HL-60 (cell line): Measurements from ENCODE around the gene SACS.

ENCODE experiments used
- DNase-seq, 2 experiments: peaks; one replicate each; pipeline ENCODE4 v3.0.0-alpha.2; 2010 to 2020; ENCODE audit warnings: low read depth in 1 of 2, low spot score in 1 of 2
- H3K27ac ChIP-seq: fragments of 250-450 bp; sonication (Bioruptor Pico); replicated peaks from 2 replicates; pipeline ENCODE4 v1.5.1; 2020; ENCODE audit warnings: mild to moderate bottlenecking, moderate library complexity
- H3K27me3 ChIP-seq: fragments of 250-450 bp; sonication (Bioruptor Pico); 2 replicates; pipeline ENCODE4 v1.5.1; 2021; ENCODE audit warnings: mild to moderate bottlenecking, moderate library complexity; ENCODE audit not compliant: insufficient read depth, poor library complexity, severe bottlenecking
- H3K4me3 ChIP-seq: replicated peaks from 2 replicates; pipeline ENCODE4 v1.5.1; 2011; ENCODE audit warnings: mild to moderate bottlenecking, control low read depth, low read length; ENCODE audit not compliant: insufficient read depth
- CTCF ChIP-seq: IDR thresholded peaks from one replicate; pipeline ENCODE4 v1.5.1; 2011; ENCODE audit warnings: low read length, control low read depth, inconsistent platforms; ENCODE audit not compliant: insufficient read depth
- GABPA ChIP-seq: IDR thresholded peaks from 2 replicates; pipeline ENCODE4 v1.6.1; 2012; ENCODE audit warnings: low read depth
- POLR2AphosphoS5 ChIP-seq: IDR thresholded peaks from 2 replicates; pipeline ENCODE4 v1.6.1; 2012; ENCODE audit warnings: low read depth
- REST ChIP-seq: IDR thresholded peaks from 2 replicates; pipeline ENCODE4 v1.6.1; 2012; ENCODE audit warnings: low read depth; ENCODE audit not compliant: insufficient replicate concordance
- SPI1 ChIP-seq: IDR thresholded peaks from 2 replicates; pipeline ENCODE4 v1.6.1; 2012; ENCODE audit warnings: low read depth, mild to moderate bottlenecking, borderline replicate concordance

The SACS gene

GRCh38 chr13:23325191-23325590, 108.3 kb downstream of the SACS start:
- no peak overlapping the region for H3K27ac ChIP-seq
- no peak for DNase-seq
- H3K27me3 ChIP-seq = no peaks in the 10 kb centered on the region
- no peak overlapping the region for H3K4me3 ChIP-seq
- TF ChIP-seq REST (no peak), GABPA (no peak), CTCF (no peak), SPI1 (no peak), POLR2AphosphoS5 (no peak)

GRCh38 chr13:23323946-23324709, 109.4 kb downstream of the SACS start:
- no peak overlapping the region for H3K4me3 ChIP-seq
- no peak for DNase-seq
- no peak overlapping the region for H3K27ac ChIP-seq
- no peaks in the 10 kb centered on the region for H3K27me3 ChIP-seq
- TF ChIP-seq CTCF = no peak
- TF ChIP-seq GABPA = no peak
- TF ChIP-seq POLR2AphosphoS5 = no peak
- TF ChIP-seq REST = no peak
- no peak for TF ChIP-seq SPI1

GRCh38 chr13:23322353-23323336, 110.9 kb downstream of the SACS start:
- no peak overlapping the region for H3K4me3 ChIP-seq
- no peaks in the 10 kb centered on the region for H3K27me3 ChIP-seq
- H3K27ac ChIP-seq = no peak overlapping the region
- DNase-seq = no peak
- no peak for TF ChIP-seq CTCF
- TF ChIP-seq SPI1 = no peak
